ENCODE measurements around the gene MRPL11. TPM values are rescaled to one million over a fixed set of nuclear protein-coding genes. Genes with fewer than 3 reads are reported as not detected.

The MRPL11 gene
- total and polyA plus RNA-seq, 2 donors (not counting 3 experiments of a cell fraction or from before 2014, with no cell fraction given): 54.9 to 69.1 TPM

GRCh38 chr11:66473608-66474515 lies 35.2 kb upstream of the MRPL11 start:
- ChIA-PET POLR2A (no interaction called here), CTCF (no interaction called here)
- no peaks in the 10 kb centered on the region for H3K9me1 ChIP-seq (replicated peaks; ENCODE audit: control insufficient read depth, extremely low read depth, insufficient read depth, low read length)
- no TSS peak for BruUV-seq (replicated peaks)
- H3K4me3 ChIP-seq (replicated peaks in 1 of 3; ENCODE audit: insufficient read depth in 1 of 3, low read depth in 1 of 3, low read length in 3 of 3): no peak overlapping the region
- no peak overlapping the region for H3K27ac ChIP-seq (ENCODE audit: insufficient read depth, low read depth, low read length)
- no peak overlapping the region for H2AFZ ChIP-seq (ENCODE audit: low read depth, low read length)
- peaks cover 2% of the 10 kb centered on the region for H3K4me1 ChIP-seq (ENCODE audit: control insufficient read depth, extremely low read depth, insufficient read depth, low read length)
- no peak overlapping the region for H3K4me2 ChIP-seq (ENCODE audit: insufficient read depth, low read length)
- peaks cover 3% of the 10 kb centered on the region for H3K79me2 ChIP-seq (ENCODE audit: control insufficient read depth, insufficient read depth, low read length)
- no peak overlapping the region for H3K9ac ChIP-seq (replicated peaks; ENCODE audit: extremely low read depth, insufficient read depth, low read length)
- dilution Hi-C loops (cut with MboI; ENCODE audit: extremely low pct_ligation_motif_present, low sequenced_read_pairs) (no loop called here), intact Hi-C loops (cut with micrococcal nuclease) (no loop called here)
- FAIRE-seq (no peak), DNase-seq (ENCODE audit: low read depth, low spot score) (no peak)
- no peaks in the 10 kb centered on the region for H3K36me3 ChIP-seq (ENCODE audit: control insufficient read depth in 2 of 2, extremely low read depth in 1 of 2, insufficient read depth in 2 of 2, low read length in 2 of 2)
- H4K20me1 ChIP-seq (replicated peaks; ENCODE audit: control insufficient read depth, extremely low read depth, insufficient read depth, low read length): no peaks in the 10 kb centered on the region
- no peaks in the 10 kb centered on the region for H3K27me3 ChIP-seq (ENCODE audit: control insufficient read depth in 2 of 2, insufficient read depth in 2 of 2, low read length in 2 of 2)
- TF ChIP-seq FOS (IDR thresholded peaks at IDR 0.05; ENCODE audit: borderline replicate concordance, insufficient read depth, low read length) (no peak), POLR2AphosphoS5 (IDR thresholded peaks at IDR 0.05; ENCODE audit: insufficient read depth, low read depth, low read length) (no peak), GATA2 (IDR thresholded peaks at IDR 0.05; ENCODE audit: insufficient read depth, insufficient read length, low read depth, low read length) (no peak), POLR2A (IDR thresholded peaks at IDR 0.05; ENCODE audit: low read depth, low read length) (no peak), MYC (IDR thresholded peaks at IDR 0.05; ENCODE audit: low read depth, low read length) (no peak), CTCF (IDR thresholded peaks at IDR 0.05; ENCODE audit: extremely low read depth in 1 of 2, insufficient read depth in 1 of 2, low read depth in 1 of 2, low read length in 2 of 2) (no peak), JUN (IDR thresholded peaks at IDR 0.05; ENCODE audit: borderline replicate concordance, insufficient read depth, insufficient read length, low read depth) (no peak), EZH2 (IDR thresholded peaks at IDR 0.05; ENCODE audit: borderline replicate concordance, low read depth, low read length, severe bottlenecking) (no peak)
- TF ChIP-seq, protein P1, sequence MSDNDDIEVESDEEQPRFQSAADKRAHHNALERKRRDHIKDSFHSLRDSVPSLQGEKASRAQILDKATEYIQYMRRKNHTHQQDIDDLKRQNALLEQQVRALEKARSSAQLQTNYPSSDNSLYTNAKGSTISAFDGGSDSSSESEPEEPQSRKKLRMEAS (IDR thresholded peaks at IDR 0.05; ENCODE audit: insufficient read depth, insufficient read length): no peak
- no peaks in the 10 kb centered on the region for H3K9me3 ChIP-seq (replicated peaks; ENCODE audit: control insufficient read depth, insufficient read depth, low read length)
